ENCODE data around the gene ARRDC1. TPM values are rescaled to one million over a fixed set of nuclear protein-coding genes. Genes with fewer than 3 reads are reported as not detected.

ARRDC1 gene
- total and polyA plus RNA-seq, 12 donors: 14.1 to 194 (median 35.7) TPM

DNA sequence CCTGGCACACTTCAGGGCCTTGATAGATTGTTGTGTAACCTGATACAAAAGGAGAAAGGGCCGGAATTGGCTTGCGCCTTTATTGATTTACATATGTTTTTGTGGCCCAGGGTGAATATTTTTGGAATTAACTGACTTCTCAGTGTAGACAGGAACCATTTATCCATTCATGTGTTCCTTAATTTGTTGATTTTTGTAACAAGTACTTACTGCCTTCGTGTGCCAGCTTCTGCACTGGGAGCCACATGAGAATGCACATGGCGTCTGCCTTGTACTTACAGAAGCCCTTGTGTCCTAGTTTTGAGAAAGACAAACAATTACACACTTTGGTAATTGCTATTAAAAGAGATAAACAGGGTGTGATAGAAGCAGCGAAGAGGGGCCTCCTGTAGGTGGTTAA lies 39.7 kb downstream of the ARRDC1 start:
- Histone ChIP-seq H3K4me1 (replicated peaks in 1 of 2) (peaks cover 0 to 32% of the 10 kb centered on the region in 2 donors), H3K27ac (no peak overlapping the region), H3K36me3 (replicated peaks in 1 of 2) (no peaks in the 10 kb centered on the region), H3K27me3 (no peaks in the 10 kb centered on the region), H3K4me3 (no peak overlapping the region), H3K9me3 (replicated peaks in 1 of 3) (no peaks in the 10 kb centered on the region)
- WGBS, 4 donors: 82 to 90% (median 86%) methylated on average over 5 of the region's 5 CpGs
- no peak for DNase-seq
- TF ChIP-seq, protein P1, sequence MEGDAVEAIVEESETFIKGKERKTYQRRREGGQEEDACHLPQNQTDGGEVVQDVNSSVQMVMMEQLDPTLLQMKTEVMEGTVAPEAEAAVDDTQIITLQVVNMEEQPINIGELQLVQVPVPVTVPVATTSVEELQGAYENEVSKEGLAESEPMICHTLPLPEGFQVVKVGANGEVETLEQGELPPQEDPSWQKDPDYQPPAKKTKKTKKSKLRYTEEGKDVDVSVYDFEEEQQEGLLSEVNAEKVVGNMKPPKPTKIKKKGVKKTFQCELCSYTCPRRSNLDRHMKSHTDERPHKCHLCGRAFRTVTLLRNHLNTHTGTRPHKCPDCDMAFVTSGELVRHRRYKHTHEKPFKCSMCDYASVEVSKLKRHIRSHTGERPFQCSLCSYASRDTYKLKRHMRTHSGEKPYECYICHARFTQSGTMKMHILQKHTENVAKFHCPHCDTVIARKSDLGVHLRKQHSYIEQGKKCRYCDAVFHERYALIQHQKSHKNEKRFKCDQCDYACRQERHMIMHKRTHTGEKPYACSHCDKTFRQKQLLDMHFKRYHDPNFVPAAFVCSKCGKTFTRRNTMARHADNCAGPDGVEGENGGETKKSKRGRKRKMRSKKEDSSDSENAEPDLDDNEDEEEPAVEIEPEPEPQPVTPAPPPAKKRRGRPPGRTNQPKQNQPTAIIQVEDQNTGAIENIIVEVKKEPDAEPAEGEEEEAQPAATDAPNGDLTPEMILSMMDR (IDR thresholded peaks at IDR 0.05): no peak
- TF ChIP-seq POLR2A (IDR thresholded peaks at IDR 0.05): no peak
- intact Hi-C loops (cut with DNase I): no loop called here

DNA sequence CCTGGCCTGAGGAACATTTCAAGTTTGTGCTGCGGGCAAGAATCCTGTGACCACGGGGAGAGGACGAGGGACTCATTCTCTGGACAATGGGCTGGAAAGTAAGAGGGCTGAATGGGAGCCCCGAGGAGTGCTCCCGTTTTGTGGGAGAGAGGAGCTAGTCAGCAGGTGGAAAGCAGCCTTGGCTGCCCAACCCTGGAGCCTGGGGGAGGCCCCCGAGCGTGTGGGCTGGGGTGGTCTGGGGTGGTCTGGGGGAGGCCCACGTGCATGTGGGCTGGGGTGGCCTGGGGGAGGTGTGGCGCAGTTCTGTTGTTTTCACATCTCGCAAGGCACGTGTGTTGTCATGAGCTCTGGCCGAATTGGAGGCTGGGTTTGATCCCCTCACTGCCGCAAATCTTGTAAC lies 40.9 kb downstream of the ARRDC1 start:
- Histone ChIP-seq H3K4me3 (no peak overlapping the region), H3K4me1 (replicated peaks in 1 of 2) (peaks cover 0 to 29% of the 10 kb centered on the region in 2 donors), H3K27ac (no peak overlapping the region), H3K27me3 (no peaks in the 10 kb centered on the region), H3K9me3 (replicated peaks in 1 of 3) (no peaks in the 10 kb centered on the region), H3K36me3 (replicated peaks in 1 of 2) (peaks cover 0 to 1% of the 10 kb centered on the region in 2 donors)
- no peak for TF ChIP-seq POLR2A (IDR thresholded peaks at IDR 0.05)
- TF ChIP-seq, protein P1 (IDR thresholded peaks at IDR 0.05): no peak
- intact Hi-C loops (cut with DNase I): no loop called here
- no peak for DNase-seq
- 86 to 92% (median 90%) methylated on average over 11 to 13 of the region's 13 CpGs for WGBS, 4 donors

DNA sequence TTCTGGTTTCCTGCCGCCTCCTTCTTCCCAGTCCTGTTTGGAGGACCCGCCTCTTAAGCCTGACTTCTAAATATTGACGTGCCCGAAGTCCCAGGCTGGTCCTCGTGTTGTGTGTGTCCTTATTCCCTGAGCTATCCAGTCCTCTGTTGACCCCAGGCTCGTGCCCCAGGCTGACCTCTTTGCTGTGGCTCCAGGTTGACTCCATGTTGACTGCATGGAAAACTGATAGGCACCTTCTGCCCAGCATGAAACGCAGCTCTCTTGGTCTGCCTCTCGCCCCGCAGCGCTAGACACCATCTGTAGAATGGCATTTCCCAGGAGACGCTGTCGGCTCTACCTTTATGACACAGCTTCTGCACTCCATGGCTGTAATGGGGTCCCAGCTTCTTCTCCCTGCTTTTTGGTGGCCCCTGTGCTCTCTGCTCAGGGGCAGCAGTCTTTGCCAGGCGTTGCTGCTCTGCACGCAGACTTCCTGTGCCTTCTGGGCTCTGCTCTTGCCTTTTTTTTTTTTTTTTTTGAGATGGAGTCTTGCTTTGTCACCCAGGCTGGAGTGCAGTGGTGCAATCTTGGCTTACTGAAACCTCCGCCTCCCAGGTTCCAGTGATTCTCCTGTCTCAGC lies 41.7 kb downstream of the ARRDC1 start:
- Histone ChIP-seq H3K36me3 (replicated peaks in 1 of 2) (peaks cover 0 to 8% of the 10 kb centered on the region in 2 donors), H3K27ac (peak overlapping the region in 1 of 5 donors; percentile 19), H3K9me3 (replicated peaks in 1 of 3) (no peaks in the 10 kb centered on the region), H3K4me3 (no peak overlapping the region), H3K27me3 (no peaks in the 10 kb centered on the region), H3K4me1 (replicated peaks in 1 of 2) (peaks cover 0 to 27% of the 10 kb centered on the region in 2 donors)
- 73 to 84% (median 81%) methylated on average over 14 to 15 of the region's 15 CpGs for WGBS, 4 donors
- TF ChIP-seq POLR2A (IDR thresholded peaks at IDR 0.05): no peak
- TF ChIP-seq, protein P1 (IDR thresholded peaks at IDR 0.05): no peak
- intact Hi-C loops (cut with DNase I): no loop called here
- DNase-seq: no peak

DNA sequence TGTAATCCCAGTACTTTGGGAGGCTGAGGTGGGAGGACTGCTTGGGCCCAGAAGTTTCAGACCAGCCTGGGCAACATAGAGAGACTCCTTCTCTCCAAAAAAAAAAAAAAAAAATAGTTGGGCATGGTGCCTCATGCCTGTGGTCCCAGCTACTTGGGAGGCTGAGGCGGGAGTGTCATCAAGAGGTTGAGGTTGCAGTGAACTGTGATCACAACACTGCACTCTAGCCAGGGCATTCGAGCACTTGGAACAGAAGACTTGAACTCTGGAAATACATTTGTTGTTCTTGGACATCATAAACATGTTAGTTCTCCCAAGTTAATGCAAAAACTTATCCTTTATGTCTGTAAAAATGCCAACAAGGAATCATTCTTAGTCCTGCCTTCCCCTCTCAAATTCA lies 42.9 kb downstream of the ARRDC1 start:
- no peaks in the 10 kb centered on the region for H3K27me3 ChIP-seq
- DNase-seq: no peak
- no peak for TF ChIP-seq POLR2A (IDR thresholded peaks at IDR 0.05)
- TF ChIP-seq, protein P1 (IDR thresholded peaks at IDR 0.05): no peak
- WGBS, 4 donors: 59 to 82% (median 78%) methylated on average over 2 of the region's 2 CpGs
- no peaks in the 10 kb centered on the region for H3K9me3 ChIP-seq (replicated peaks in 1 of 3)
- peaks cover 0 to 19% of the 10 kb centered on the region in 2 donors for H3K4me1 ChIP-seq (replicated peaks in 1 of 2)
- intact Hi-C loops (cut with DNase I): no loop called here
- H3K27ac ChIP-seq: no peak overlapping the region
- no peak overlapping the region for H3K4me3 ChIP-seq
- peaks cover 0 to 10% of the 10 kb centered on the region in 2 donors for H3K36me3 ChIP-seq (replicated peaks in 1 of 2)
